SHP77 treated with DMSO at 0.1 percent for 48 hours (cell line): ENCODE results near the gene NTM.

Source experiments
- DNase-seq: peaks from one replicate; lab custom pipeline; 2025; lab: John Stamatoyannopoulos, UW

NTM gene

GRCh38 chr11:132008226-132008625 is 637.8 kb downstream of the NTM start:
- no peak for DNase-seq

GRCh38 chr11:132008872-132009271 is 638.5 kb downstream of the NTM start:
- DNase-seq = no peak

- DNase-seq = no peak
These were observed 649.6 kb downstream of the NTM start for GRCh38 chr11:132020001-132020400.

DNA sequence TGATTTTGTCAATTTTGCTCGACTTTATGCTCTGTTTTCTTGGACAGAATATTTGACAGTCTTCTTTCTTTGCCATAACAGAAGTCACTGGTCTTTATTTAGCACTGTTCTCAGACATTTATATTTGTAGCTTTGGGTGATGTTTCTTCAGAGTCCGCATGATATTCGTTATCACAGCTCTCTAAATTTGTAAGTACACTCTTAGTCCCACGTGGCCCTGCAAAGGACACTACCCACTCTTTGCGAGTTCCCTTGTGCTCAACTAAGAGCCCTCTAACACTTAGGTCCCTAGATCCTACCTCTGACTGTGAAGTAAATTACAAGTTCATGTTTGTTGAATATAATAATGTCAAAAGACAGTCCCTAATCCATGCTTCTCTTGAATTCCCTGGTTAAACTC is 651.9 kb downstream of the NTM start:
- no peak for DNase-seq

DNA sequence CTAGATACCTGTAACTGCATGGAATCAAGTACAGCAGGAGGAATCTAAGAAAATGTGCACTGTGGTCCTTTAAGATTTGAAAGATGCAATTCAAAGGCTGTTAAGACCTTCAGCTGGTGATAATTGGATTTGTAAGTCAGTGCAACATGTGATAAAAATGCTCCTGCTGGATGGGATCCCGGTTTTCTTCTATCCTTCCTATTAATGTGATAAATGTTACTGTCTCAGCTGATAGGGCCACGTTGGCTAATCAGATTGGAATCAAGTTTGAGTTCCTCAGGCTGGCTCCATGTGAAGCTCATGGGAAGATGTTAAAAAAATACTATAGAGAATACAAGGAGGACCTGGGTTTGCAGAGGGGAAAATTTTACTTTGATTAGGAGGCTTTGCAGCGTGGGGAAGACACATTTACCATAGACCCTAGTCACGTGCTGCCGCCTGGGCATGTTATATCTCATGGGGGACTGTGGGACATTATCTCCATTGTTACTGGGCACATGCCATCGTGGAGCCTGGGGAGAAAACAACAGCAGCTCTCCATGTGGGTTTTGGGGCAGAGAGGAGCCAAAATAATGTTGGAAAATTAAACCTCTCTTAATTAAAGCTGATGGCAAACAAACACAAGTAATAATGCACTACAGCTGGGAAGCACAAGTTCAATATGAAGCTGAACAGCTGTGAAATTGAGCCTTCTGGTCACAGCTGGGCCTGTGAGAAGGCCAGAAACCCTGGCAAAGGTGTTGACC is 652.5 kb downstream of the NTM start:
- DNase-seq = no peak

DNA sequence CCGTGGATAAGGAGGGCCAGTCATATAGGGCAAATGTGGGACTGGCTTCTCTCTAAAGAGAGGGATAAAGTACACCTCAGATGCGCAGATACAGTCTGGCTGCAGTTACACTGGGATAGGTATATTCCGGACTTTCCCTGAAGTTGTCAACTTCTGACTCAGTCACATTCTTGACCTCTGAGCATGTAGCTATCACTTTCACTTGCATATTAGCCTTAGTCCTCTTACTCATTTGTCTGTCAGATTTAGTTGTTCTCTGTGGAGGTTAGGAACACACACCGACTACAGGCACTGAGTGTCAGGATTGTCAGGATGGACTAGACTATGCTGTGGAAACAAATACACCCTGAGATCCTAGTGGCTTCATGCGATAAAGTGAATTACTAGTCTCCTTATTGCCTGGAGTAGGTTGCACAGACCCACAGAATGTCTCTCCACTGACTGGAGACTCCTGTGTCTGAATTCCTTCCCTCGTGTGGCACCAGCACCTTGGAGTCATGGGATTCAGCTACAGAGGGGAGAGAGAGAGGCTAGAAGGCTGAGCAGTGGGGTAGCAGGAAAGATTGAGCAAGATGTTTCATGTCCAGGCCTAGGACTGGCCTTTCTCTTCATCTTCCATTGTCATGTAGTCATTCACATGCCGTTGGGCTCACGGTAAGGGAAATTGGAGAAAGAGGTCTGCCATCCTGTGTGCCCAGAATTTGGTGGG is 654.3 kb downstream of the NTM start:
- no peak for DNase-seq

- DNase-seq = no peak
These were observed 656.3 kb downstream of the NTM start for GRCh38 chr11:132026746-132027145.

- no peak for DNase-seq
These were observed 658.2 kb downstream of the NTM start for GRCh38 chr11:132028380-132029240.

GRCh38 chr11:132030896-132031295 is 660.5 kb downstream of the NTM start:
- DNase-seq = no peak

DNA sequence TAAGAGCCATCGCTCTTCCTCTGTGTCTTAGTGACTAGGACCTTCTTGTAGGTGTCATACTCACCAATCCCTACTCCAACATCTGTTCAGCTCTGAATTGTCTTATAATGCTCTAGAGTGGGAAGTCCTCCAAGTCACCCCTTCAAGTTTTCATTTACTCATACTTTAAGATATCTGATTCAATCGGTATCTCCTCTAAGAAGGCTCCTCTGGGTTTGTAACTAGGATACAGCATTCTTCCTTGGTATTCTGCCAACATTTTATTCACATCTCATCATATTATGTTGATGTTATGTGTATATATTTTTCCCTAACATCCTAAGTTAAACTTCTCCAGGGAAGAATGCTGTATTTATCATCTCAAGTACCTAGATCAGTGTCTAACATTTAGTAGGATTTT is 662.1 kb downstream of the NTM start:
- no peak for DNase-seq

DNA sequence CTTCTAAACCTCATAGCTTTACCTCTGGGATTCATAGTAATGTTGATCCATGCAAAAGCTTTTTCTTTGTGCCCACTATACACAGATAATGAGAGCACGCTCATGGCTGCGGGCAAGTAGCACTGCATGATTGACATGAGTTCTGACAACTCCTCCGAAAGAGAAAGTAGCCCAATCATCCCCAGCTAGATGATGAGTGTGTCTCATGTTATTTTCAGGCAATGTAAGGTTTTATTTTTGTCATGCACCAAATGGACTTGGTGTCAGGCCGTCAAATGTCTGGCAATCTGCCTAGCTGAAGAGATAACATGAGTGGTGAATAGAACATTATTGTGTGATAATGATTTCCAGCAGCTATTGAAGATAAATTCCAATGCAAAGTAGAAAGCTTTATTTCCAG is 662.6 kb downstream of the NTM start:
- no peak for DNase-seq

GRCh38 chr11:132035228-132035627 is 664.8 kb downstream of the NTM start:
- DNase-seq = no peak

GRCh38 chr11:132035766-132036165 is 665.4 kb downstream of the NTM start:
- no peak for DNase-seq

DNA sequence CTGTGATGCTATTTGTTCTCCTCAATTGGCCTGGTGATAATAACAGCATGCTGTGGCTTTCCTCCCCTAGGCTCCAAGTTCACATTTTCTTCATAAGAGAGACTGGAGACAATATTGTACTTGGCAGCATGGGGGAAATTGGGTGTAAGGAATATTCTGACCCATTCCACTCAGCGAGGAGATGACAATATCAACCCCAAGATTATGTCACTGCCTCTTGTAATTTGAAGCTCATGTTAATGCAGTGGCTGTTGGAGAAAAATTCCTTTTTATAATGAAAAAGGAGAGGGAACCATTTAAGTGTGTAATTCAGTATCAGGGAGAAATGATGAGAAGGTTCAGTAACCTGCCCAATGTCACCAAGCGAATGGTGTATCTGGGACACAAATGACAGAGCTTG is 665.8 kb downstream of the NTM start:
- no peak for DNase-seq

DNA sequence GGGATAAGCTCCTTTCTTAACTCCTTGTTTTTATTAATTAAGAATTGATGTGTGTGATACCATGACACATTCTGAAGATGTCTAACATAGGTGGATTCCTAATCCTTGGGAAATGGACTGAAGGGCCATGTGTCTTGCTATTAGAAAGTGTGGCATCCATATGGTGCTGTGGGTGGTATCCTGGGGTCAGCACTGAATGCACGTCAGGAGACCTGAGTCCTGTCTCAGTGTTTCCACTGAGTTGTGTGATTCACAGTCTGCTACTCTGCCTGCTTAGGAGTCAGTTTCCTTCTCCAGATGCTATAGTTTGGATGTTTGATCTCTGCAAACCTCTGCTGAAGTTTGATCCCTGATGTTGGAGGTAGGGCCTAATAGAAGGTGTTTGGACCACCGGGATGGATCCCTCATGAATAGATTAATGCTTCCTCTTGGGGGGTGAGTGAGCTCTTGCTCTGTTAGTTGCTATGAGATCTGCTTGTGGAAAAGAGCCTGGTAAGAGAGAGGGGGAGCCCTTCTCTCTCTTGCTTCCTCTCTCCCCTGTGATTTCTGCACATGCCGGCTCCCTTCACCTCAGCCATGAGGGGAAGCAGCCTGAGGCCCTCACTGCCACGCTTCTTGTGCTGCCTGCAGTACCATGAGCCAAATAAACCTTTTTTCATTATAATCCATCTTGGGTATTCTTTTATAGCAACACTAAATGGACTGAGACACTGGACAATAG is 666.5 kb downstream of the NTM start:
- DNase-seq = no peak

- no peak for DNase-seq
These were observed 667.0 kb downstream of the NTM start for GRCh38 chr11:132037467-132037862.

GRCh38 chr11:132037956-132038355 is 667.5 kb downstream of the NTM start:
- no peak for DNase-seq

DNA sequence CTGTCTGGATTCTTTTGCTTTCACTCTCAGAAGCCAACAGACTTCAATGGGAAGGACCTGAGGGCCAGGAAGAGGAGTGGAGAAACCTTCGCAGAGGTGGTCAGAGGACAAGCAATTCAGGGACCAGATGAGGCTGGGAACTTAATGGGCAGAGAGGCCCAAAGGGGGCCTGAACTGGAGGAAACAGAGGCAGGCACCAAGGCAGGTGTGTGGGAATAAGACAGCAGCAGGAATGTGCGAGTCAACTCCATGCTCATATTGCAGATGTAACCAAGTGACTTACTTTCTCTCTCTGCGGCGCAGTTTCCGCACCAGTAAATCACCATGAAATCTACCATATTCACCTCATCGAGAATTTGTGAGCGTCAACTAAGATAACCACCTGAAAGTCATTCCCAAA is 669.1 kb downstream of the NTM start:
- DNase-seq = no peak

DNA sequence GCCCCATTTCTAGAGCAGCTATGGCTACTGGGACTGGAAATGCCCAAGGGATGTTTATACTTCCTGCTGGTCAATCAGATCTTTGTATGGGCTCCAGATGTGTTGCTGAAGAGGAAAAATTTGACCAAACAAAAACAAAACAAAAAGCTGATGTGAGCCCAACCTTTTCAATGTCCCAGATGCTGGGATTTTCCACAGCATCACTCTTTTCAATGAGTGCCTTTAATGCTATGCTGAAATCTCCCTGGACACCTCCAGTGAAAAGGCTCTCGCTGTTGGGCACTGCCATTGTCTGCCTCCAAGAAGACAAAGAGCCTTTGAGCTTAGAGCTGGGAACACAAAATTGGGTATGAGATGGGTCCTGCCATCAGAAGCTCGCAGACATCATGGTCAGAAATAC is 671.9 kb downstream of the NTM start:
- DNase-seq = no peak

- DNase-seq = no peak
These were observed 673.3 kb downstream of the NTM start for GRCh38 chr11:132043714-132044113.

DNA sequence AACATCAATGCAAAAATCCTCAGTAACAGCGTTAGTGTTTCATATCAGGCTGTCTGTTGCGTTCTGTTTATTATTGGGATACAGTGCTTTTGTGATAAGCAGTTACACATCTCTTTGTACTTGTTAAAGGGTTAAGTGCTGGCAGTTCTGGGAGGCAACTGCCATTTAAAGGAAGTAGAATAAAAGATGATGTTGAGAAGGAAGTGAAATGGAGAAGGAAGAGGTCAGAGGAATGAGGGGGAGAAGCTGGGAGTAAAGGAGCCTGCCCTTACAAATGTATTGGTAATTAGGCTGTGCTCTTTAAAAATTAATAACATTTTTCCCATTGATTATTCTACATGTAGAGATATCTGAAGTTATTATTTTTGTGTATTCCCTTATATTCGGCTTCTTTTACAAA is 674.7 kb downstream of the NTM start:
- DNase-seq = no peak

DNA sequence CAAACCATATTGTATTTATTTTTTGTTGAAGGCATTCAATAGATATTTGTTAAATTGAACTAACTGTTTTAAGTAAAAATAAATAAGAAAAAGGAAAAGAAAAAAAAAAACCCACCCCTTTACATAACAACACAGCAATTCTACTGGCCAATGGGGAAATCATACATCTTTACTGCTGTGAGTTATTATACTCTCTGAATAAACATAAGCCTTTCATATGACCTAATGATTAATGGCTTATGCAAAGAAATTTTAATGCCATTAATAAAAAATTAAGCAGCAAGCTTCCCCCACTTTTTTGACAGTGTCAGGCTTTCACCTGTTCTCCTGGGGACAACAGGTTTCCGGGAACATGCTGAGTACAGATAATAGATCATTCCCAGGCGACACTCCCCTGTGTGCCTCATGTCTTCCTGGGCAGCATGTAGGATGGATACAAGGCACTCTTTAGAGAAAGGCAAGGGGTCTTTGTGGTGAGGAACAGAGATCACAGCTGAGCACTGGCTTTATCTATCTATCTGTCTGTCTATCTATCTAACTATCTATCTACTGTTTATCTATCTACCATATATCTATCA is 676.0 kb downstream of the NTM start:
- DNase-seq = no peak
